ENCODE measurements around the gene ZNF566.
"Not testable (repeated sequence)": the region's sequence is repeated elsewhere in the genome, so short reads cannot be mapped to it uniquely, and the experiment has no call there.

The ZNF566 gene

DNA sequence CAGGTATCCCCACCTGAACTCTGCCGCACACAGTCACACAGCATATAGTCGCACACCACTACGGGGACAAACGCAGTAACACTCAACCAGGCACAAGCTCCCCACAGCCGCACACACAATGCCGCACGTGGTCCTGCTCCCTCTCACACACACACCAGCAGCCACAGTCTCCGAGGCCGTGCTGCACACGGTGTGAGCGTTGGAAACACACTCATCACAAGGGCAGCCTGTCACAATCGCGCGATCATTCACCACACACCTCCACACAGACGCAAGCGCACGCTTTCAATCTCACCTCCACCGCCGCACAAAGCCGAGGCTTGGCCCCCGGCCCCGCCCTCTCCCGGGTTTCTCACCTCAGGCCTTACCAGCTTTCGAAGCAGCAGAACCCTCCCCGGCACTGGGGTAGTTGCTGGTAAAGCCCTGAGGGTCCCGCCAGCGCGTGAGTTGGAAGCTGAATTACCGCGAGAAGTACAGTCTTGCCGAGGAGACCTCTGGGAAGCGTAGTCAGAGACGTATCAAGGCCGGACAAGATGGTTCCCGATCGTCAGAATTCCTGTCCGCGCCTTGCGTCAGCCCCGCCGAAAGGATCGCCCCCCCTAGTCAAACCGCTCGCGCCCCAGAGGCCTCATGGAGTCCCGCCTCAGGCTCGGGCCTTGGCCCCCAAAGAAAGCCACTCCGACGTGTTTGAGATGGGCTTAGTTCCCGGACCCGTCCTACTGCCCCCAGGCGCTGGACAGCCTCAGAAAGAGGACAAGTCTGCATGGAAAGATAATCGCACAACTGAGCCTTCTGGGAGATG, at the start of gene ZNF566:
ZNF566 (minus strand) TSS at position 444 of the 802 bp plus-strand sequence. CDS start 13,004 bp downstream, outside the sequence.
- peak; percentile 86 for DNase-seq

- DNase-seq: no peak
Observed at GRCh38 chr19:36528921-36529518, 39.7 kb upstream of the ZNF566 start.

DNA sequence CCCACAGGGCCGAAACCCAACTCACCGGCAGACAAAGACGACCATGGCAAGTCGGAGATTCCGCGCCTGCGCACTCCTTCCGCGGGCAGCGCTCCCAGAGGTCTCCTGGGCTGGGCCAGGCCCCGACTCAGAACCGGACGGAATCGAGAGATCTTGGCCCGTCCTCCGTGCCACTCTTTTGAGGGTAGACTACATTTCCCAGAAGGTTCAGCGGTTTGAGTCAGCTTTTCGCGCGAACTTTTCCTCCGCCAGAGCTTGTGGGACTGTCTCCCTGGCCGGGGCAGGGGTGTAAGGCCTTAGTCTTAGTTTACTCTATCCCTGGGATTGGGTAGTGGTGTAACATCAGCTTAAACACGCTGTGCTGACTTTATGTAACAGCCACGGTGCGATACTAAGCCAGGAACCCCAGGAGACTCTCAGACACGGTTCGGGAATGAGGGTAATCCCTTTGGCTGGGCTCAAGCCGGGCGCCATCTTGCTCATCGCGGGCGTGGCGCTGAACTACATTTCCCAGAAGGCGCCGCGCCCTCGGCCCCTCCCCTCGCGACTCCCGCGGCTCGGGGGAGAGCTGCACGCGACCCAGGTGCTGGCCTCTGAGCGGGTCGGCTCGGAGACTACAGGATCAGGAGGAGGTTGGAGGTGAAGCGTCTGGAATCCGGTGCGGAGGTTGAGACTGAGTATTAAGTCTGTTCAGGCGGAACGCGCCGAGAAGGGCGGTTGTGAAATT, 39.0 kb upstream of the ZNF566 start, which contains the start of gene ZNF260:
ZNF260 (minus strand) TSS at position 78 of the 727 bp plus-strand sequence. CDS start 13,033 bp downstream, outside the sequence.
- DNase-seq: peak; percentile 86

GRCh38 chr19:36527873-36528193, 38.5 kb upstream of the ZNF566 start:
- no peak for DNase-seq

GRCh38 chr19:36527341-36527740, 38.0 kb upstream of the ZNF566 start:
- DNase-seq: no peak

GRCh38 chr19:36526581-36526980, 37.2 kb upstream of the ZNF566 start:
- no peak for DNase-seq

GRCh38 chr19:36524617-36525016, 35.3 kb upstream of the ZNF566 start:
- DNase-seq: no peak

GRCh38 chr19:36514012-36514612, 24.8 kb upstream of the ZNF566 start:
- DNase-seq: no peak

DNA sequence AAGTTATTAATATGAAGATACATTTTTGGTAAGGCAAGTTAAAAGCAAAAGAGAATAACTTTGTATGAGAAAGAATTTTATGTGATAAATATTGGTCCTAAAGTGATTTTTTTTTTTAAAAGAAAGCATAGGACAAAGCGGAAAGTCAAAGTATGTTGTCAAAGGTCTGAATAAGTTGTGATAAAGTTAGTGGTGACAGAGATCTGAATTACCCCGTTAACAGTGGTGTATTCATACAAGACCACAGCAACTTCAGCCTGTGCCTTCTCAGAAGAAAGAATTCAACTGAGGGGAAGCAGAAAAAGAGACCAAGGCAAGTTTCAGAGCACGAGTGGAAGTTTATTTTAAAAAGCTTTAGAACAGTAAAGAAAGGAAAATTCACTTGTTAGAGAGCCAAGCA, 19.0 kb upstream of the ZNF566 start:
- DNase-seq: no peak

DNA sequence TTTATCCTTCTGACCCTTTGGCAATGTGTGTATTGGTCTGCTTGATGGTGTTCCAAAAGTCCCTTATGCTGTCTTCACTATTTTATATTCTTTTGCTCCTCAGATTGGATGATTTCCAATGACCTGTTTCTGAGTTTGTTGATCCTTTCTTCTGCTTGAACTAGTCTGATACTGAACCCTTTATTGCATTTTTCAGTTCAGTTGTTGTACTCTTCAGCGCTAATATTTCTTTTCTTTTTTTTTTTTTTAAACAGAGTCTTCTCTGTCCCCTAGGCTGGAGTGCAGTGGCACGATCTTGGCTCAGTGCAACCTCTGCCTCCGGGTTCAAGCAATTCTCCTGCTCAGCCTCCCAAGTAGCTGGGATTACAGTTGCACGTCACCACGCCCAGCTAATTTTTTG, 12.6 kb upstream of the ZNF566 start:
- DNase-seq: no peak

GRCh38 chr19:36497001-36497400, 7.6 kb upstream of the ZNF566 start:
- no peak for DNase-seq

GRCh38 chr19:36492689-36493453, 3.5 kb upstream of the ZNF566 start:
- not testable (repeated sequence) for DNase-seq

DNA sequence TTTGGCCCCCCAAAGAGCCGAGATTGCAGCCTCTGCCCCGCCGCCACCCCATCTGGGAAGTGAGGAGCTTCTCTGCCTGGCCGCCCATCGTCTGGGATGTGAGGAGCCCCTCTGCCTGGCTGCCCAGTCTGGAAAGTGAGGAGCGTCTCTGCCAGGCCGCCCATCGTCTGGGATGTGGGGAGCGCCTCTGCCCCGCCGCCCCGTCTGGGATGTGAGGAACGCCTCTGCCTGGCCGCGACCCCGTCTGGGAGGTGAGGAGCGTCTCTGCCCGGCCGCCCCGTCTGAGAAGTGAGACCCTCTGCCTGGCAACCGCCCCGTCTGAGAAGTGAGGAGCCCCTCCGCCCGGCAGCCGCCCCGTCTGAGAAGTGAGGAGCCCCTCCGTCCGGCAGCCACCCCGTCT, 1.5 kb upstream of the ZNF566 start:
- DNase-seq: not testable (repeated sequence)

GRCh38 chr19:36489920-36490415, 607 bp upstream of the ZNF566 start:
- DNase-seq: no peak

DNA sequence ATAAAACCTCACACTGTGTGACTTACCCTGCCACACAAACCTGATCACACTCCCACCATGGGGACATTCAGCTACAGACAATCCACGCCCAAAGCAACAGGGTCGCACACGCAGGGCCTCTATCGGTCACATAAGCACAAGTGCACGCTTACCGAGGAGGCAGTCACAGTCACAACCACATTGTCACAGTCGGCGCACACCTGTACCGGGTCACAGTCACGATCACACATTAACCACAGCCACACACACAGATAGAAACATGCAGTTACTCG, 579 bp downstream of the ZNF566 start:
- no peak for DNase-seq

- no peak for DNase-seq
Observed at GRCh38 chr19:36488118-36488845, 1.1 kb downstream of the ZNF566 start.

- DNase-seq: no peak
Observed at GRCh38 chr19:36483653-36484052, 5.7 kb downstream of the ZNF566 start.

- no peak for DNase-seq
Observed at GRCh38 chr19:36482876-36483275, 6.5 kb downstream of the ZNF566 start.

DNA sequence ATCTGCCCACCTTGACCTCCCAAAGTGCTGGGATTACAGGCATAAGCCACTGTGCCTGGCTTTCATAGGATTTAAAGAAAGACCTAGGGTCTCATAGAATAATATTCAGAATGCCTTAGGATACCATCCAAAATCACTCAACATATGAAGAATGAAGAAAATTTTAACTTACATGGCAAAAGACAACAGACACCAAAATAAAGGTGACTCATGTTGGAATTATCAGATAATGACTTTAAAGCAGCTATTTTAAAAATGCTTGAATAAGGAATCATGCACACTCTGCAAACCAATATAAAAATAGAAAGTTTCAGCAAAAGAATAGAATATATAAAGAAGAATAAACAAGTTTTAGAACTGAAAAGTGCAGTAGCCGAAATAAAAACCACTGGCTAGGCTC, 29.3 kb downstream of the ZNF566 start:
- no peak for DNase-seq

- no peak for DNase-seq
Observed at GRCh38 chr19:36456831-36457230, 32.5 kb downstream of the ZNF566 start.

- no peak for DNase-seq
Observed at GRCh38 chr19:36449059-36449670, 40.2 kb downstream of the ZNF566 start.

DNA sequence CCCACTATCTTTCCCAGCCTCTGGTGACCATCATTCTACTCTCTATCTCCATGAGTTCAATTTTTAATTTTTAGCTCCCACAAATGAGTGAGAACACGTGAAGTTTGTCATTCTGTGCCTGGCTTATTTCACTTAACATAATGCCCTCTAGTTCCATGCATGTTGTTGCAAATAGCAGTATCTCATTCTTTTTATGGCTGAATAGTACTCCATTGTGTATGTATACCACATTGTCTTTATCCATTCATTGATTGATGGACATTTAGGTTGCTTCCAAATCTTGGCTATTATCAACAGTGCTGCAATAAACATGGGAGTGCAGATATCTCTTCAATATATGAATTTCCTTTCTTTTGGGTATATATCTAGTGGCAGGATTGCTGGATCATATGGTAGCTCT, 48.0 kb downstream of the ZNF566 start:
- no peak for DNase-seq

All from activated effector memory CD4-positive, alpha-beta T cell treated with Interleukin-2 at 50 U/mL for 16 hours (primary cell).